BJ (cell line): Measurements from ENCODE around the gene SLF2. TPM values are rescaled to one million over a fixed set of nuclear protein-coding genes. Genes with fewer than 3 reads are reported as not detected.

Source experiments
- CTCF ChIA-PET: fragments of 350-600 bp; formaldehyde crosslinking; extraction: SDS; loops from one replicate; lab custom pipeline; 2021; ENCODE audit warnings: antibody characterized with exemption, inconsistent platforms; lab: Yijun Ruan, JAX
- POLR2A ChIA-PET: fragments of 300-600 bp; sonication (Branson Sonifier 250); formaldehyde crosslinking; extraction: SDS; loops from one replicate; lab custom pipeline; 2021; ENCODE audit warnings: antibody characterized with exemption; lab: Charles Lee
- DNase-seq: peaks from one replicate; pipeline ENCODE4 v3.0.0-alpha.2; 2011; ENCODE audit warnings: low read depth
- H3K27me3 ChIP-seq: 2 replicates; pipeline ENCODE4 v1.6.0; 2011; ENCODE audit warnings: low read length; ENCODE audit not compliant: control insufficient read depth, insufficient read depth
- H3K36me3 ChIP-seq: 2 replicates; pipeline ENCODE4 v1.5.1; 2011; ENCODE audit warnings: low read length; ENCODE audit not compliant: control insufficient read depth, insufficient read depth
- H3K4me3 ChIP-seq: 2 replicates; pipeline ENCODE4 v1.5.1; 2011; ENCODE audit warnings: low read depth, mild to moderate bottlenecking, control low read depth, low read length
- CTCF ChIP-seq: IDR thresholded peaks from 2 replicates; pipeline ENCODE4 v1.5.1; 2011; ENCODE audit warnings: low read depth, mild to moderate bottlenecking, control low read depth, inconsistent platforms, low read length, moderate library complexity; ENCODE audit not compliant: insufficient read depth
- polyA plus RNA-seq: library from polyadenylated mRNA; depleted of rRNA; stranded (reverse); fragments of >200 nt; gene quantifications from 2 replicates; pipeline ENCODE4 v1.2.3, GENCODE V29; 2011

Gene SLF2
- polyA plus RNA-seq, 1 experiment: 6.8 TPM

GRCh38 chr10:100980311-100980710, 67.5 kb downstream of the SLF2 start:
- Histone ChIP-seq H3K36me3 (peaks cover 14% of the 10 kb centered on the region; the same call in 1 of the 2 replicates), H3K4me3 (no peak overlapping the region), H3K27me3 (no peaks in the 10 kb centered on the region)
- POLR2A ChIA-PET: no interaction called here
- TF ChIP-seq CTCF: no peak
- CTCF ChIA-PET: interaction anchor here (2.2 kb wide), 1 partner anchor 17 kb away, joined by 9 read pairs; no protein-coding TSS in a partner anchor
- DNase-seq: no peak

- POLR2A ChIA-PET: no interaction called here
- CTCF ChIA-PET: interaction anchor here (0.8 kb wide), 1 partner anchor 31 kb away, joined by 3 read pairs; no protein-coding TSS in a partner anchor
- TF ChIP-seq CTCF: no peak
- Histone ChIP-seq H3K4me3 (no peak overlapping the region), H3K27me3 (no peaks in the 10 kb centered on the region), H3K36me3 (peaks cover 14% of the 10 kb centered on the region; the same call in 1 of the 2 replicates)
- DNase-seq: no peak
Observed at GRCh38 chr10:100980711-100981110, 67.9 kb downstream of the SLF2 start.

GRCh38 chr10:100981178-100981772, 68.5 kb downstream of the SLF2 start:
- no peak overlapping the region for H3K4me3 ChIP-seq
- H3K27me3 ChIP-seq: no peaks in the 10 kb centered on the region
- ChIA-PET POLR2A (no interaction called here), CTCF (interaction anchor here (0.8 to 0.9 kb wide), 2 partner anchors 17 to 31 kb away, joined by 3 read pairs; no protein-coding TSS in a partner anchor)
- no peak for TF ChIP-seq CTCF
- no peak for DNase-seq
- H3K36me3 ChIP-seq: peaks cover 14% of the 10 kb centered on the region; the same call in 1 of the 2 replicates

GRCh38 chr10:100982916-100983830, 70.4 kb downstream of the SLF2 start:
- no peak overlapping the region for H3K4me3 ChIP-seq
- ChIA-PET POLR2A (no interaction called here), CTCF (interaction anchor here (0.9 to 1.8 kb wide), 4 partner anchors 11 to 35 kb away, joined by 3 to 6 read pairs (median 4); no protein-coding TSS in a partner anchor)
- no peaks in the 10 kb centered on the region for H3K27me3 ChIP-seq
- H3K36me3 ChIP-seq: peaks cover 14% of the 10 kb centered on the region; the same call in 1 of the 2 replicates
- no peak for TF ChIP-seq CTCF
- no peak for DNase-seq
